Measurements from ENCODE around the gene MAST2.

- no peak for TF ChIP-seq CTCF (IDR thresholded peaks at IDR 0.05)
- no peak for TF ChIP-seq POLR2A (IDR thresholded peaks at IDR 0.05)
These were observed 231.4 kb downstream of the MAST2 start for GRCh38 chr1:46034601-46035516.

Measured in esophagus squamous epithelium (tissue), 4 donors.